Activated CD8-positive, alpha-beta T cell treated with anti-CD3 and anti-CD28 coated beads, Interleukin-2, amount 10 ng/mL, durations not matched to agents 7 days and 5 days (primary cell): ENCODE results near the gene SEMA3E. TPM values are rescaled to one million over a fixed set of nuclear protein-coding genes. Genes with fewer than 3 reads are reported as not detected.

Experiments
- ATAC-seq: fragments of 150-1000 bp; cut with Tn5 transposase; one replicate; pipeline ENCODE4 v1.10.0; 2021; ENCODE audit warnings: moderate library complexity
- CTCF ChIA-PET: fragments of 350-600 bp; sonication (Branson Sonifier 250); formaldehyde crosslinking; loops from one replicate; lab custom pipeline; 2021; ENCODE audit warnings: antibody characterized with exemption; lab: Charles Lee
- POLR2A ChIA-PET: fragments of 350-600 bp; sonication (Branson Sonifier 250); formaldehyde crosslinking; loops from one replicate; lab custom pipeline; 2021; ENCODE audit warnings: antibody characterized with exemption; lab: Charles Lee
- DNase-seq: peaks from one replicate; pipeline ENCODE4 v3.0.0-alpha.2; 2020
- H3K27ac Mint-ChIP-seq: one replicate; pipeline ENCODE4 v1.8.0; 2021; ENCODE audit warnings: mild to moderate bottlenecking, mixed read lengths
- H3K27me3 Mint-ChIP-seq: one replicate; pipeline ENCODE4 v1.8.0; 2021; ENCODE audit warnings: low read depth, mixed read lengths
- H3K36me3 Mint-ChIP-seq: one replicate; pipeline ENCODE4 v1.8.0; 2021; ENCODE audit warnings: low read depth, mixed read lengths
- H3K4me1 Mint-ChIP-seq: one replicate; pipeline ENCODE4 v1.8.0; 2021; ENCODE audit warnings: low read depth, mixed read lengths
- H3K4me3 Mint-ChIP-seq: one replicate; pipeline ENCODE4 v1.8.0; 2021; ENCODE audit warnings: mild to moderate bottlenecking, mixed read lengths
- H3K9me3 Mint-ChIP-seq: one replicate; pipeline ENCODE4 v1.8.0; 2022; ENCODE audit warnings: mixed read lengths; ENCODE audit not compliant: insufficient read depth
- total RNA-seq, 2 experiments: library from RNA; stranded (reverse); gene quantifications; one replicate each; pipeline ENCODE4 v1.2.3, GENCODE V29; 2021

SEMA3E gene
- total RNA-seq, 2 experiments from 2014 or later = not detected

- Mint-ChIP-seq H3K9me3 (peaks cover 3% of the 10 kb centered on the region), H3K36me3 (no peaks in the 10 kb centered on the region)
Measured at GRCh38 chr7:83504330-83504729, 144.6 kb downstream of the SEMA3E start.

GRCh38 chr7:83502636-83503035 is 146.3 kb downstream of the SEMA3E start:
- no peak overlapping the region for H3K4me3 Mint-ChIP-seq
- CTCF ChIA-PET = no interaction called here
- ATAC-seq (no peak), DNase-seq (no peak)
- H3K27ac Mint-ChIP-seq = no peak overlapping the region
- POLR2A ChIA-PET = no interaction called here
- H3K27me3 Mint-ChIP-seq = no peaks in the 10 kb centered on the region
- peaks cover 3% of the 10 kb centered on the region for H3K9me3 Mint-ChIP-seq
- no peaks in the 10 kb centered on the region for H3K36me3 Mint-ChIP-seq
- no peaks in the 10 kb centered on the region for H3K4me1 Mint-ChIP-seq

More at GRCh38 chr7:83504330-83504729, 144.6 kb downstream of the SEMA3E start:
- ChIA-PET CTCF (no interaction called here), POLR2A (no interaction called here)
- H3K4me1 Mint-ChIP-seq = no peaks in the 10 kb centered on the region
- DNase-seq = no peak
- no peaks in the 10 kb centered on the region for H3K27me3 Mint-ChIP-seq
- no peak overlapping the region for H3K27ac Mint-ChIP-seq
- no peak for ATAC-seq
- H3K4me3 Mint-ChIP-seq = no peak overlapping the region

- ChIA-PET CTCF (no interaction called here), POLR2A (no interaction called here)
- no peak for DNase-seq
- H3K9me3 Mint-ChIP-seq = no peaks in the 10 kb centered on the region
- H3K27ac Mint-ChIP-seq = no peak overlapping the region
- no peak for ATAC-seq
- no peaks in the 10 kb centered on the region for H3K36me3 Mint-ChIP-seq
- no peaks in the 10 kb centered on the region for H3K27me3 Mint-ChIP-seq
- no peak overlapping the region for H3K4me3 Mint-ChIP-seq
- H3K4me1 Mint-ChIP-seq = no peaks in the 10 kb centered on the region
Measured at GRCh38 chr7:83494683-83495082, 154.3 kb downstream of the SEMA3E start.

GRCh38 chr7:83492802-83493201 is 156.1 kb downstream of the SEMA3E start:
- no peaks in the 10 kb centered on the region for H3K9me3 Mint-ChIP-seq
- DNase-seq (no peak), ATAC-seq (no peak)
- no peaks in the 10 kb centered on the region for H3K36me3 Mint-ChIP-seq
- no peaks in the 10 kb centered on the region for H3K4me1 Mint-ChIP-seq
- H3K27ac Mint-ChIP-seq = no peak overlapping the region
- ChIA-PET CTCF (no interaction called here), POLR2A (no interaction called here)
- no peaks in the 10 kb centered on the region for H3K27me3 Mint-ChIP-seq
- H3K4me3 Mint-ChIP-seq = no peak overlapping the region

GRCh38 chr7:83487801-83488200 is 161.1 kb downstream of the SEMA3E start:
- Mint-ChIP-seq H3K4me1 (no peaks in the 10 kb centered on the region), H3K27ac (no peak overlapping the region), H3K36me3 (no peaks in the 10 kb centered on the region), H3K27me3 (no peaks in the 10 kb centered on the region), H3K9me3 (no peaks in the 10 kb centered on the region), H3K4me3 (no peak overlapping the region)
- no peak for ATAC-seq
- DNase-seq = no peak
- CTCF ChIA-PET = no interaction called here
- POLR2A ChIA-PET = no interaction called here

GRCh38 chr7:83486957-83487356 is 162.0 kb downstream of the SEMA3E start:
- no peak overlapping the region for H3K27ac Mint-ChIP-seq
- ATAC-seq = no peak

GRCh38 chr7:83486536-83486935 is 162.4 kb downstream of the SEMA3E start:
- Mint-ChIP-seq H3K4me1 (no peaks in the 10 kb centered on the region), H3K4me3 (no peak overlapping the region), H3K36me3 (no peaks in the 10 kb centered on the region), H3K27ac (no peak overlapping the region), H3K9me3 (peaks cover under 1% of the 10 kb centered on the region), H3K27me3 (no peaks in the 10 kb centered on the region)
- ChIA-PET CTCF (no interaction called here), POLR2A (no interaction called here)
- no peak for DNase-seq
- ATAC-seq = no peak

More at GRCh38 chr7:83486957-83487356, 162.0 kb downstream of the SEMA3E start:
- ChIA-PET CTCF (no interaction called here), POLR2A (no interaction called here)
- Mint-ChIP-seq H3K4me1 (no peaks in the 10 kb centered on the region), H3K36me3 (no peaks in the 10 kb centered on the region), H3K9me3 (no peaks in the 10 kb centered on the region), H3K27me3 (no peaks in the 10 kb centered on the region), H3K4me3 (no peak overlapping the region)
- no peak for DNase-seq

- ATAC-seq (no peak), DNase-seq (no peak)
- ChIA-PET CTCF (no interaction called here), POLR2A (no interaction called here)
- no peaks in the 10 kb centered on the region for H3K36me3 Mint-ChIP-seq
- no peak overlapping the region for H3K4me3 Mint-ChIP-seq
- H3K27ac Mint-ChIP-seq = no peak overlapping the region
- H3K4me1 Mint-ChIP-seq = no peaks in the 10 kb centered on the region
- no peaks in the 10 kb centered on the region for H3K27me3 Mint-ChIP-seq
- peaks cover 4% of the 10 kb centered on the region for H3K9me3 Mint-ChIP-seq
Measured at GRCh38 chr7:83484826-83485225, 164.1 kb downstream of the SEMA3E start.

GRCh38 chr7:83484266-83484665 is 164.7 kb downstream of the SEMA3E start:
- H3K9me3 Mint-ChIP-seq = peaks cover 4% of the 10 kb centered on the region
- no peak for DNase-seq
- POLR2A ChIA-PET = no interaction called here
- H3K4me1 Mint-ChIP-seq = no peaks in the 10 kb centered on the region
- no peaks in the 10 kb centered on the region for H3K36me3 Mint-ChIP-seq
- no peak overlapping the region for H3K4me3 Mint-ChIP-seq
- no peak overlapping the region for H3K27ac Mint-ChIP-seq
- CTCF ChIA-PET = no interaction called here
- no peak for ATAC-seq
- H3K27me3 Mint-ChIP-seq = no peaks in the 10 kb centered on the region

GRCh38 chr7:83478616-83479015 is 170.3 kb downstream of the SEMA3E start:
- H3K27me3 Mint-ChIP-seq = no peaks in the 10 kb centered on the region
- H3K4me3 Mint-ChIP-seq = no peak overlapping the region
- H3K36me3 Mint-ChIP-seq = no peaks in the 10 kb centered on the region
- ATAC-seq = no peak
- no peak for DNase-seq
- ChIA-PET CTCF (no interaction called here), POLR2A (no interaction called here)
- no peaks in the 10 kb centered on the region for H3K4me1 Mint-ChIP-seq
- H3K9me3 Mint-ChIP-seq = peaks cover 4% of the 10 kb centered on the region
- no peak overlapping the region for H3K27ac Mint-ChIP-seq

- ChIA-PET POLR2A (no interaction called here), CTCF (no interaction called here)
- no peaks in the 10 kb centered on the region for H3K36me3 Mint-ChIP-seq
- peaks cover 3% of the 10 kb centered on the region for H3K9me3 Mint-ChIP-seq
- ATAC-seq (no peak), DNase-seq (no peak)
- no peaks in the 10 kb centered on the region for H3K4me1 Mint-ChIP-seq
- no peaks in the 10 kb centered on the region for H3K27me3 Mint-ChIP-seq
- no peak overlapping the region for H3K27ac Mint-ChIP-seq
- no peak overlapping the region for H3K4me3 Mint-ChIP-seq
Measured at GRCh38 chr7:83476511-83477050, 172.4 kb downstream of the SEMA3E start.

- no peaks in the 10 kb centered on the region for H3K9me3 Mint-ChIP-seq
- ATAC-seq = no peak
- H3K36me3 Mint-ChIP-seq = no peaks in the 10 kb centered on the region
- no peak overlapping the region for H3K4me3 Mint-ChIP-seq
- POLR2A ChIA-PET = no interaction called here
- H3K4me1 Mint-ChIP-seq = no peaks in the 10 kb centered on the region
- CTCF ChIA-PET = no interaction called here
- H3K27me3 Mint-ChIP-seq = no peaks in the 10 kb centered on the region
- no peak for DNase-seq
- no peak overlapping the region for H3K27ac Mint-ChIP-seq
Measured at GRCh38 chr7:83475420-83475819, 173.5 kb downstream of the SEMA3E start.

GRCh38 chr7:83472376-83472775 is 176.6 kb downstream of the SEMA3E start:
- Mint-ChIP-seq H3K4me1 (no peaks in the 10 kb centered on the region), H3K9me3 (no peaks in the 10 kb centered on the region), H3K27me3 (no peaks in the 10 kb centered on the region), H3K4me3 (no peak overlapping the region), H3K27ac (no peak overlapping the region), H3K36me3 (no peaks in the 10 kb centered on the region)
- no peak for DNase-seq
- ChIA-PET CTCF (no interaction called here), POLR2A (no interaction called here)
- no peak for ATAC-seq
